ENCODE results near the gene CARHSP1. TPM values are rescaled to one million over a fixed set of nuclear protein-coding genes. Genes with fewer than 3 reads are reported as not detected.

The CARHSP1 gene
- total RNA-seq, 1 donor from 2014 or later = 151 TPM

GRCh38 chr16:8890549-8890921 lies 21.7 kb upstream of the CARHSP1 start:
- intact Hi-C loops (cut with DNase I) = no loop called here
- Histone ChIP-seq H3K4me3 (no peak overlapping the region), H3K9me3 (no peaks in the 10 kb centered on the region), H3K4me1 (peaks cover 0 to 7% of the 10 kb centered on the region in 2 donors), H3K27ac (no peak overlapping the region), H3K36me3 (peaks cover 45 to 56% of the 10 kb centered on the region in 2 donors), H3K27me3 (no peaks in the 10 kb centered on the region)
- DNase-seq (ENCODE audit: low spot score in 2 of 2) = no peak
- no peak for TF ChIP-seq CTCF (IDR thresholded peaks at IDR 0.05)

- H3K4me1 ChIP-seq = peaks cover 0 to 7% of the 10 kb centered on the region in 2 donors
- H3K27me3 ChIP-seq = no peaks in the 10 kb centered on the region
- no peak for TF ChIP-seq CTCF (IDR thresholded peaks at IDR 0.05)
- no peak for DNase-seq (ENCODE audit: low spot score in 2 of 2)
- H3K27ac ChIP-seq = no peak overlapping the region
- intact Hi-C loops (cut with DNase I) = loop anchor here (5.0 kb wide), 1 partner anchor 72 kb away; the partner anchor contains the start of gene USP7
- no peaks in the 10 kb centered on the region for H3K9me3 ChIP-seq
- peaks cover 40 to 51% of the 10 kb centered on the region in 2 donors for H3K36me3 ChIP-seq
- H3K4me3 ChIP-seq = no peak overlapping the region
Measured at GRCh38 chr16:8889893-8890548, 21.2 kb upstream of the CARHSP1 start.

GRCh38 chr16:8888951-8889892 lies 20.4 kb upstream of the CARHSP1 start:
- H3K9me3 ChIP-seq = no peaks in the 10 kb centered on the region
- peaks cover 32 to 43% of the 10 kb centered on the region in 2 donors for H3K36me3 ChIP-seq
- intact Hi-C loops (cut with DNase I) = loop anchor here (5.0 kb wide), 1 partner anchor 73 kb away; the partner anchor contains the start of gene USP7
- H3K27ac ChIP-seq = no peak overlapping the region
- TF ChIP-seq CTCF (IDR thresholded peaks at IDR 0.05) = no peak
- no peaks in the 10 kb centered on the region for H3K27me3 ChIP-seq
- no peak overlapping the region for H3K4me3 ChIP-seq
- peaks cover 0 to 7% of the 10 kb centered on the region in 2 donors for H3K4me1 ChIP-seq
- DNase-seq (ENCODE audit: low spot score in 2 of 2) = no peak

GRCh38 chr16:8887952-8888560 lies 19.2 kb upstream of the CARHSP1 start:
- Histone ChIP-seq H3K9me3 (no peaks in the 10 kb centered on the region), H3K27ac (no peak overlapping the region), H3K27me3 (no peaks in the 10 kb centered on the region), H3K4me1 (peaks cover 0 to 7% of the 10 kb centered on the region in 2 donors), H3K36me3 (peaks cover 27 to 32% of the 10 kb centered on the region in 2 donors), H3K4me3 (no peak overlapping the region)
- DNase-seq (ENCODE audit: low spot score in 2 of 2) = no peak
- no peak for TF ChIP-seq CTCF (IDR thresholded peaks at IDR 0.05)
- intact Hi-C loops (cut with DNase I) = loop anchor here (5.0 kb wide), 1 partner anchor 74 kb away; the partner anchor contains the start of gene USP7

GRCh38 chr16:8887431-8887765 lies 18.6 kb upstream of the CARHSP1 start:
- no peak for TF ChIP-seq CTCF (IDR thresholded peaks at IDR 0.05)
- intact Hi-C loops (cut with DNase I) = loop anchor here (5.0 kb wide), 1 partner anchor 75 kb away; the partner anchor contains the start of gene USP7
- no peak for DNase-seq (ENCODE audit: low spot score in 2 of 2)

More at GRCh38 chr16:8887431-8887765, 18.6 kb upstream of the CARHSP1 start:
- peaks cover 24 to 28% of the 10 kb centered on the region in 2 donors for H3K36me3 ChIP-seq
- H3K4me1 ChIP-seq = peaks cover 0 to 7% of the 10 kb centered on the region in 2 donors
- no peaks in the 10 kb centered on the region for H3K27me3 ChIP-seq
- no peak overlapping the region for H3K27ac ChIP-seq
- no peak overlapping the region for H3K4me3 ChIP-seq
- no peaks in the 10 kb centered on the region for H3K9me3 ChIP-seq

Data from ascending aorta (tissue), 2 donors.